Measurements from ENCODE around the gene BAIAP2.

The BAIAP2 gene

GRCh38 chr17:81164371-81165245 is 129.7 kb downstream of the BAIAP2 start:
- peak; percentile 48 to 86 (median 74) for DNase-seq
- intact Hi-C loops (cut with DNase I), result no loop called here

GRCh38 chr17:81165246-81166032 is 130.5 kb downstream of the BAIAP2 start, which contains the start of gene PVALEF:
TSS of gene PVALEF (plus strand) at chr17:81165507. CDS start at chr17:81181227, 15,720 bp downstream.
- intact Hi-C loops (cut with DNase I), result no loop called here
- DNase-seq, result peak in 41 of 42 donors; percentile 34 to 83 (median 67)

- peak in 20 of 42 donors; percentile 26 to 64 (median 46) for DNase-seq
- intact Hi-C loops (cut with DNase I), result no loop called here
These were observed 131.1 kb downstream of the BAIAP2 start, which contains the start of gene AATK for GRCh38 chr17:81166033-81166492. TSS of gene AATK (minus strand) at chr17:81166221. CDS start at chr17:81165992, 229 bp downstream.
